ENCODE results near the gene GFAP. TPM values are rescaled to one million over a fixed set of nuclear protein-coding genes. Genes with fewer than 3 reads are reported as not detected.

Gene GFAP
- total RNA-seq, 4 donors from 2014 or later, result 1.6 to 37.2 (median 7.3) TPM

- H3K4me1 ChIP-seq, result no peaks in the 10 kb centered on the region
- H3K27me3 ChIP-seq, result no peaks in the 10 kb centered on the region
- no peaks in the 10 kb centered on the region for H3K36me3 ChIP-seq
- H3K4me3 ChIP-seq, result no peak overlapping the region
- H3K9me3 ChIP-seq, result no peaks in the 10 kb centered on the region
- 91 to 97% methylated on average over 3 of the region's 3 CpGs for WGBS, 2 donors
- no peak overlapping the region for H3K27ac ChIP-seq
- TF ChIP-seq POLR2A (IDR thresholded peaks at IDR 0.05) (no peak), EP300 (IDR thresholded peaks at IDR 0.05) (no peak), CTCF (IDR thresholded peaks at IDR 0.05) (no peak)
- no peak for DNase-seq (ENCODE audit: low spot score in 2 of 2)
Measured at GRCh38 chr17:44927696-44928095, 12.4 kb upstream of the GFAP start.

- Histone ChIP-seq H3K9me3 (no peaks in the 10 kb centered on the region), H3K36me3 (no peaks in the 10 kb centered on the region), H3K27me3 (no peaks in the 10 kb centered on the region), H3K4me1 (no peaks in the 10 kb centered on the region), H3K4me3 (no peak overlapping the region), H3K27ac (no peak overlapping the region)
- TF ChIP-seq POLR2A (IDR thresholded peaks at IDR 0.05) (no peak), CTCF (IDR thresholded peaks at IDR 0.05) (no peak)
- 91 to 92% methylated on average over 15 of the region's 15 CpGs for WGBS, 2 donors
- DNase-seq (ENCODE audit: low spot score in 2 of 2), result no peak
Measured at GRCh38 chr17:44926821-44927525, 11.7 kb upstream of the GFAP start.

GRCh38 chr17:44925731-44926697 is 10.7 kb upstream of the GFAP start:
- Histone ChIP-seq H3K4me1 (peaks cover 0 to 8% (median 0%) of the 10 kb centered on the region in 4 donors), H3K27ac (no peak overlapping the region), H3K27me3 (no peaks in the 10 kb centered on the region), H3K4me3 (no peak overlapping the region), H3K36me3 (no peaks in the 10 kb centered on the region), H3K9me3 (no peaks in the 10 kb centered on the region)
- DNase-seq (ENCODE audit: low spot score in 2 of 2), result no peak
- WGBS, 2 donors, result 91 to 93% methylated on average over 18 of the region's 18 CpGs
- TF ChIP-seq CTCF (IDR thresholded peaks at IDR 0.05) (no peak), EP300 (IDR thresholded peaks at IDR 0.05) (no peak), POLR2A (IDR thresholded peaks at IDR 0.05) (no peak)

GRCh38 chr17:44924107-44924544 is 8.8 kb upstream of the GFAP start:
- Histone ChIP-seq H3K27me3 (no peaks in the 10 kb centered on the region), H3K4me3 (no peak overlapping the region), H3K4me1 (peaks cover 0 to 27% (median 9%) of the 10 kb centered on the region in 4 donors), H3K27ac (no peak overlapping the region), H3K36me3 (no peaks in the 10 kb centered on the region), H3K9me3 (no peaks in the 10 kb centered on the region)
- WGBS, 2 donors, result 75 to 78% methylated on average over 9 of the region's 9 CpGs
- TF ChIP-seq POLR2A (IDR thresholded peaks at IDR 0.05), result no peak
- TF ChIP-seq EP300 (IDR thresholded peaks at IDR 0.05), result no peak
- TF ChIP-seq CTCF (IDR thresholded peaks at IDR 0.05), result no peak
- DNase-seq (ENCODE audit: low spot score in 2 of 2), result no peak
